DLD1 (cell line): ENCODE results near the gene KIAA1755.

ENCODE experiments used
- in situ Hi-C: cut with HindIII; loops from 2 replicates; pipeline ENCODE4 v1.10.0; 2017; ENCODE audit warnings: low sequenced_read_pairs

KIAA1755 gene, protein sequence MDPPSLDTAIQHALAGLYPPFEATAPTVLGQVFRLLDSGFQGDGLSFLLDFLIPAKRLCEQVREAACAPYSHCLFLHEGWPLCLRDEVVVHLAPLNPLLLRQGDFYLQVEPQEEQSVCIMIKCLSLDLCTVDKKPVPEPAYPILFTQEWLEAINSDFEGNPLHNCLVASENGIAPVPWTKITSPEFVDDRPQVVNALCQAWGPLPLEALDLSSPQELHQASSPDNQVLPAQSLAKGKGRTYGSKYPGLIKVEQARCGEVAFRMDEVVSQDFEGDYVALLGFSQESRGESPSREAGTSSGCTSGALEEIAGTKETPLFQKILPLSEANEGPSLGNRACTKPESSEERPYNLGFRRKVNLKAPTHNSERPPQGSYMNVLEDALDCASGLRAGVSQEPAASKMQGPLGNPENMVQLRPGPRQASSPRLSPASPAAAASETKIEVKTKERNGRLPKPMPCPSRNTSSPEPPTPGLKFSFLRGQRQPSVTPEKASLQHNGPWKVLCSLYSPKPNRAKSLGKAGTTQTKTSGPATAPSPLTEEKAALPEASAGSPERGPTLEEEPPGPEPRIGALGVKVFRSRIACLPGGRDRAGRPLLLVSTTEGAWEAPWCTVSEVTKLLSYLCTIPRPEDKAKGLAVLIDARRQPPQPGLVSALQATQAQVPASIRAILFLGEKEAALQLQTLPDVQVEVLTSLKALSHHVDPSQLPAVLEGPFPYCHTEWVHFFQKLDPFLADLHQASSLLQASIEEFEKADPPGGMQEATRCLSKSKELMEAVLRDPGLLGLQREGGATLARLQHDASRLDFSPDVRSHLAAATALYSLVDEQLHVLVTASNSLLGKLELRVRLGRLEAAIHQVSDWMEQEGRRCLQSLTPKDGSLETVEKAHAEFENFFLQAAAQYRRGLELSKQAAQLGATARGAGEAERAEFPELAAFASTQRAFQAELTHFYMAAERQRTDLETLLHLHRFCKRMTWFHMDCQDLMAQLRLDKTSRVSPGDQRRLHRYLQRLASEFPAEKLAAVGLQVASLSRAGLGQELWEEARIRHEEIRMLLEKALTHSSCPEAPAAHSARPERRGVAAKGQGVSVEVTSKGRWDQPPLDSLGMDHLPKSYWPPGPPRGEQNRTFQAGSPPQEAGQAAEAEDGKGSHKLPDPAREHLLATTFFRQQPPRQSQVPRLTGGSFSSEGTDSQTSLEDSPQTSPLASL

GRCh38 chr20:38260378-38261053 is at the start of gene KIAA1755:
Gene KIAA1755, minus strand, starts transcription at chr20:38260735. Its CDS starts 235 bp downstream, at chr20:38260500.
- in situ Hi-C loops = loop anchor here (5.0 kb wide), 1 partner anchor 68 kb away; no protein-coding TSS in a partner anchor

DNA sequence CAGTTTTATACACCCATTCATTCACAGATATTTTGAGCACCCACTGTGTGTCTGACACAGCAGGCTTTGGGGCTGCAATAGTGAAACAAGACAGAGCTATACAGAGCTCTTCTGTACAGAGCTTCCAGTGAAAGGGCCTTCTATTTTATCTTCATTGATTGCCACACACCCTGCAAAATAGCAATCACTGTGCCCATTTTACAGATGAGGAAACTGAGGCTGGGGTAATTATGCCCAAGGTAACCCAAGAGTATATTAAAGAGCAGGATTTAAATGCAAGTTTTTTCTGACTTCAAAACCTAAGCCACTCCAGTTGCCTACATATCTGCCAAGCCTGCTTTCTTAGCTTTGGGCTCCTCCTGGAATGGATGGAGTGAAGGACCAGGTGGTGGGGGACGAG is 47.9 kb upstream of the KIAA1755 start:
- in situ Hi-C loops = no loop called here

DNA sequence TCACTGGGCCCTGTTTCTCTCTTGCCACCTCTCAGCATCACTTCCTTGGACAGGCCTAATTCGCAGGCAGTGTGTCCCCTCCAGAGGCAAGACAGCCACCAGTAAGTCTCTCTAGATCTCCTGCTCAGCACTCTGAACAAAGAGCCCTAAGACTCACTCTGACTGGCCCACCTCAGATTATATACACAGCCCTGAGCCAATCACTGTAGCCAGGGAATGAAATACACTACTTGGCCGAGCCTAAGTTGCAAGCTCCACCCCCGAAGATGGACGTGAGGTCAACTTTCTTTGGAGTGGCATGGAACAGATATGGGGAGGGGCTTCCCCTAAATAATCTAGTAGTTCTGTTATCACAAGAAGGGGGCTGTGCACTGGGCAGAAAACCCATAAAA is 47.5 kb upstream of the KIAA1755 start:
- in situ Hi-C loops = no loop called here

DNA sequence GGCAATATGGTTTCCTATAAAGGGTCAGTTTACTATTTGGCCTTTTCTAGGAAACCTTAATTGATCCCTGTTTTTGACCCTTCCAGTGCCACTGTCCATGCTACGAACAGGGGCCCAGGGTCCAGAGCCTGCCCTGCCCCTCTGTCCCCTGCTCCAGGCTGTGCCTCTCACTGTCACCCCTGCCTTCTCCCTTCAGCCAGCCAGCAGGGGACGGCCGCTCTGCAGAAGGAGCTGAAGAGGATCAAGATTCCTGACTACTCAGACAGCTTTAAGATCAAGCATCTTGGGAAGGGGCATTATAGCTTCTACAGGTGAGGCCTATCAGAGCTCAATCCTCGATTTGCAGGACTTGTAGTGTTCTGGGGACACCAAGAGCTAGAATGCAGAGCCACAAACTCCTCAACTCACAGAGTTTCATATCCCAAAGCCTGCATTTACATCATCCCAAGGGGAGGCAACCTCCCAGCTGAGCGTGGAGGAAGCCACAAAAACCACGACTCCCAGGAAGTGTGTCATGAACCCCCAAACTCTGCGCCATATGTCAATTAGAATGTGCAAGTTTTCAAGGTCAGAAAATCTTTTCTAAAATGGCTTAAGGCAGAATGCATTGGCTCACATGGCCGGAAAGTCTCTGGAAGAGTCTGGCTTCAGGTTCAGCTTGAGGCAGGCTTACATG is 47.0 kb upstream of the KIAA1755 start:
- in situ Hi-C loops = no loop called here

- in situ Hi-C loops = no loop called here
Observed at GRCh38 chr20:38306379-38306778, 45.8 kb upstream of the KIAA1755 start.

DNA sequence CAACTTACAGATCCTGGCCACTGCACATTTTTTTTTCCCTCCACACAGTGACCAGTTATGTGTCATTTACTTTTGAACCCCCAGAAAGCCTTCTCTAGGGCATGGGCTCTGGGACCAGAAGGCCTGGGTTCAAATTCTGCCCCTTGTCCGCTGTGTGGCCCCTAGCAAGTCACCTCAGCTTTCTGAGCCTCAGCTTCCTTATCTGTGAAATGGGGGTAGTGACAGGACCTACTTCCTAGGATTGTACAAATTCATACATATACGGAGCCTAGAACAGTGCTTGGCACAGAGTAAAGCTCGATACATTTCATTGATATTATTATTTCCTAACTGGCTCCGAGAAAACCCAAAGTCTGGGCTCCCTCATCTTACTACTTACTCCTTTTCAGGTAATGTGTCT is 45.0 kb upstream of the KIAA1755 start:
- in situ Hi-C loops = no loop called here

- in situ Hi-C loops = no loop called here
Observed at GRCh38 chr20:38304845-38305447, 44.4 kb upstream of the KIAA1755 start.

DNA sequence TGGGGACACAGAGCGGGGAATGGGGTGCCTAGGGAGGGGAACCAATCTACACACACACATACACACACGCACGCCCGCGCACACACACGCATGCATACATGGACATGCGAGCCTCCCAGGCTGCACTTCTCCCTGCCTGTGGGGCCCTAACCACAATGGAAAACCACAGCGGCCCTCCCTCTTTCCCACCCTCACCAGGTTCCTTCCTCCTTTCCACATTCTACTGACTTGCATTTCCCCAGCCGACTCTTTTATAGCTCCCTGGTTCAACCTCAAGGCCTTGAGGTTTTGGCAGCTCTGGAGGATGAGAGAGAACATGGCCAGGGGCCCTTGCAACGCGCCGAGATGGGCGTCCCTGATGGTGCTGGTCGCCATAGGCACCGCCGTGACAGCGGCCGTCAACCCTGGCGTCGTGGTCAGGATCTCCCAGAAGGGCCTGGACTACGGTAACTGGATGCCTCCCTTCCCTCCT is 43.4 kb upstream of the KIAA1755 start, which contains the start of gene BPI:
Gene BPI, plus strand, starts transcription at position 249 of the 472 bp plus-strand sequence. Its CDS starts 68 bp downstream, at position 317.
- in situ Hi-C loops = no loop called here

DNA sequence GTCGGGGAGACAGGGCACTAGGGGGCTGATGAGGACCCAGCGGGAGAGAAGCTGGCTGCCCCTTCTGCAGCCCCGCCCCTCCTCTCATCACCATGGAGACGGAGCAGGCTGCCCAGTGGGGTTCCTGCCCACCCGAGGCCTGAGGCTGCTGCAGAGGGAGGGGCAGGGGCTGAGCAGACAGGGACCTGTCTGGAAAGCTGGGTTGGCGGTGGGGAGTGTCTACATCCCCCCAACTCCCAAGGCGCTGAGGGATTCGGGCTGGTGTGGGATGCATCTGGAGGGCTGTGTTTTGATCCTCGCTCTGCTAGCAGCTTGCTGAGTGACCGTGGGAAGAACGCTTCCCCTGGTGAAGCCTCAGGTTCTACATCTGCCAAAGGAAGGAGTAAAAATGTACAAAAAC is 42.3 kb upstream of the KIAA1755 start:
- in situ Hi-C loops = no loop called here

GRCh38 chr20:38301309-38301708 is 40.8 kb upstream of the KIAA1755 start:
- in situ Hi-C loops = no loop called here

- in situ Hi-C loops = no loop called here
Observed at GRCh38 chr20:38300438-38300837, 39.9 kb upstream of the KIAA1755 start.

GRCh38 chr20:38299963-38300362 is 39.4 kb upstream of the KIAA1755 start:
- in situ Hi-C loops = no loop called here

- in situ Hi-C loops = no loop called here
Observed at GRCh38 chr20:38298768-38299288, 38.3 kb upstream of the KIAA1755 start.

DNA sequence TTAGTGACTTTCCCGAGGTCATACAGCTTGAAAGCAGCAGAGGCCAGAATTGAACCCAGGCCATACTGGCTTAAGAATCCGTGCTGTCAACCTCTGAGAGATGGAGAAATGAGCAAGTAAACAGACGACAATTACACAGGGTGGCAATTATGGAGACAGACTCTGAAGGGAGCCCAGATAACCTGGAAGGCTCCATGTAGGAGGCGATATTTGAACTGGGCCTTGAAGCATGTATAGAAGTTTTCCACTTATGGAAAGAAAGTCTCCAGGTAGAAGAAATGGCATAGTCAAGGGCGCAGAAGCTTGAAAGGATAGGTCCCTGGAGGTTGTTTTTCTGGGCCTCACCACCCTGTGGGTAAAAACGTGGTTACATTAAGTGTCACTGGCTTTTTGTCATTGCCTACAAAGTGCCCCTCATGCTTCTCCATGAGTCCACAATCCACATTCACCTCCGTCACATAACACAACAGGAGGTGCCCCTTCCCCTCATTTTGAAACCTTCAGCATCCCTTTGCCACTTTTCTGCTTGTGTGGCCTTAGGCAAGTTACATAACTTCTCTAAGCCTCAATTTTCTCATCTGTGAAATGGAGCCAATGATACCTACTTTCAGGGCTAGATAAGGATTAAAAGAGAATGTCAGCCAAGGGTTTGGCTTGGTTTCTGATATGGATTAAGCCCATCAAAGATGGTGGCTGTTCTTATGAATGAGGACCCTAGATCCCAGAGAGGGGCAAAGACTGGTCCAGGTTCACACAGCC is 37.6 kb upstream of the KIAA1755 start:
- in situ Hi-C loops = no loop called here

DNA sequence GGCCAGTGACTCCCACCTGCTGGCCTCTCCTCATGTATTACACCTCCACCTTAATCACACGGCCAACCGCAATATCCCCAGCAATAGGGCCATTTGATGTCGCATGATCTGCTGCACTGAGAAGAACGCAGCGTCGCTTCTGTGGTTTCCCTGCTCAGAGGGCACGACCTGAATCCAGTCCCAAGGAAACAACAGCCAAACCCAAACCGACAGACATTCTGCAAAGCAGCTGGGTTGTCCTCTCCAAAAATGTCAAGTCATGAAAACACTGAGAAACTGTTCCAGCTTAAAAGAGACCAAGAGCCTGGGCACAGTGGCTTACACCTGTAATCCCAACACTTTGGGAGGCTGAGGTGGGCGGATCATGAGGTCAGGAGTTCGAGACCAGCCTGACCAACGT is 35.9 kb upstream of the KIAA1755 start:
- in situ Hi-C loops = no loop called here

GRCh38 chr20:38295811-38296210 is 35.3 kb upstream of the KIAA1755 start:
- in situ Hi-C loops = no loop called here

DNA sequence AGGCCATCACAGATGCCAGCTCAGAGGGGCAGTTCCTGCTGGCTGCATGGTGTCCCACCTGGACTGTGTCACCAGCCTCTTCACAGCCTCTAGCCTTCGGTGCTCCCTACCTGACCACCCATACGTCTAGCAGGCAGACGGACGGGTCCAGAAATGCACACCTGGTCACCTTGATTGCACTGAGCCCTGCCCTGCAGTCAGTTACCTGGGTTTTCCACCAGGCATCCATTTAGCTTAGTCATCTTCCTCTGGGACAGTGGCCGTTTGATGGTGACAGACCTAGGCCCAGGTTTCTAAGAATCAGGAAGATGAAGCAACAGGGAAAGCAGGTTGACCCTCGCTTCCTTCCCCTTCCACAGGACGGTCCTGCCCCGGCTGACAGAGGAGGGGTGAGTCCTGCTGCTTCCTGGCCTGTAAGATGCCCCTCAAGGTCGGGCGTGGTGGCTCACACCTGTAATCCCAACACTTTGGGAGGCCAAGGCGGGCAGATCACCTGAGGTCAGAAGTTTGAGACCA is 33.6 kb upstream of the KIAA1755 start:
- in situ Hi-C loops = no loop called here

DNA sequence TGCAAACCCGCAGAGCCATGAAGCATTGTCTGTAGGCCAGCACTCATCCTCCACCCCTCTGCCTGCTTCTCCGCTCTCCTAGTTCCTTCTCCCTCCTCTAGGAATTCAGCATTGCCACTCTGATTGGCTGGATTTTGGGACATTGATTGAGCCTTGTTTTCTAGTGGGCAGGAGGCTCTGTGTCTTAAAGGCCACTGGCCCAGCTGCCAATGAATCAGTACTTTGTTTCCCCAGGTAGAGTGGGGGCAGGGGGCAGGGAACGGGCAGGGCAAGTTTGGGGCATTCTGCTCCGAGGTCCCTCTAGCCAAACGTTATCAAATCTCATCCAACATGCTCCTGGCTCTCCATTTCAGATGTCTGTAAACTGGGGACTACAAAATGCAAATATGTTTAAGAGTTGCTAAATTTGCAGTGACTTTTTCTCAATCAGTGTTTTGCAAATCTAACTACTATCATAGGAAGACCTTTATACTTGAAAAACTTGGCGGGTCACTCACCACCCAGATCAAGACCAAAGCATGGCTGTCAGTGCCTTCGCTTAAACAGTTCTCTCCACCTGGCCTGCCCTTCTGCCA is 33.0 kb upstream of the KIAA1755 start:
- in situ Hi-C loops = no loop called here
